Measurements from ENCODE around the gene FAXC. TPM values are rescaled to one million over a fixed set of nuclear protein-coding genes. Genes with fewer than 3 reads are reported as not detected.

FAXC gene
- total RNA-seq, 1 experiment from 2014 or later, result 12.9 TPM

DNA sequence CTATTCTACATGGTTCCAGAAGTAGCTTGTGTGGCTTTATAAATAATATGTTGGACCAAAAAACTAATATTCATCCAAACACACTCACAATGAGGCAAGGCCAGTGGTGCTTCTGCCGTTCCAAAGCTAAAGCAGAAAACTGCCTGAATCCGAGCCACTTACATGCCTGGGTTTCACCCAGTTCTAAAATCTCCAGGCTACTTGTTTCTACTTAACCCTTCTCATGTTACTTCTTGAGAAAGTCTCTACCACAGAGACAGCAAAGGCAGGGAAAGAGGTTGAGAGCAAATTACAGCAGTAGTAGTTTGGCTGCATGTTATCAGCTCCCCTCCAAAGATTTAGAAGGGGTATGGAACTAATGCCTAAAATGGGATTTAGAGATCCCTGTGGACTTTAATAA, 62.0 kb downstream of the FAXC start (continued):
- TF ChIP-seq TEAD1 (CRISPR knock-in tag; IDR thresholded peaks at IDR 0.05) (no peak), OVOL2 (CRISPR knock-in tag; IDR thresholded peaks at IDR 0.05; ENCODE audit: borderline replicate concordance) (no peak), USF1 (CRISPR knock-in tag; IDR thresholded peaks at IDR 0.05) (no peak), ZNF396 (CRISPR knock-in tag; IDR thresholded peaks at IDR 0.05; ENCODE audit: borderline replicate concordance) (no peak), MXD4 (CRISPR knock-in tag; IDR thresholded peaks at IDR 0.05; ENCODE audit: borderline replicate concordance) (no peak), FOXJ3 (CRISPR knock-in tag; IDR thresholded peaks at IDR 0.05; ENCODE audit: borderline replicate concordance) (no peak), JUN (CRISPR knock-in tag; IDR thresholded peaks at IDR 0.05) (no peak), NR1H2 (CRISPR knock-in tag; IDR thresholded peaks at IDR 0.05) (no peak), NFE2L1 (CRISPR knock-in tag; IDR thresholded peaks at IDR 0.05) (no peak)

DNA sequence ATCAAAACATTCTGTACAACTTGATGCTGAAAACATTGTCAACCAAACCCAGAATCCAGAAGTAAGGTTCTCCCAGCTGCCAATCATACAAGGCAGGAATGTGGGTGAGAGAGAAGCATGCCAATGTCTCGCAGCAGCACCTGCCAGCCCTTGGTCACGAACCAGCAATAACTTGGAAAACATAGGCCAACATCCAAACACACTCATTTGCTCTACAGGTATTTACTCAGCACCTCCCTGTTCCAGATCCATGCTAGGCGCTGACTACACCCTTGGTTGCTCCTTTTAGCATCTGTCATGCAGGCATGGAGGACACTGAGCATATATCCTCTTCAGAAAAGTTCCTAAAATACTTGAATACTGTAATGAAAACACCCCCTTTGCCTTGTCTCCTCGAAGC, 63.6 kb downstream of the FAXC start:
- H3K27ac Mint-ChIP-seq, result no peak overlapping the region
- ChIA-PET CTCF (interaction anchor here (1.0 kb wide), 1 partner anchor 44 kb away, joined by 3 read pairs; no protein-coding TSS in a partner anchor), POLR2A (no interaction called here)
- H3K9me3 Mint-ChIP-seq, result no peaks in the 10 kb centered on the region
- no peak for DNase-seq (ENCODE audit: low spot score)
- peaks cover 1% of the 10 kb centered on the region; the same call in 1 of the 2 replicates for H3K36me3 Mint-ChIP-seq
- H3K27me3 Mint-ChIP-seq (ENCODE audit: low read depth), result no peaks in the 10 kb centered on the region
- H3K4me3 Mint-ChIP-seq, result no peak overlapping the region
- H3K4me1 Mint-ChIP-seq, result peaks cover 4% of the 10 kb centered on the region
- TF ChIP-seq, protein P1, sequence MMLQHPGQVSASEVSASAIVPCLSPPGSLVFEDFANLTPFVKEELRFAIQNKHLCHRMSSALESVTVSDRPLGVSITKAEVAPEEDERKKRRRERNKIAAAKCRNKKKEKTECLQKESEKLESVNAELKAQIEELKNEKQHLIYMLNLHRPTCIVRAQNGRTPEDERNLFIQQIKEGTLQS (CRISPR knock-in tag; conservative IDR thresholded peaks at IDR 0.05), result no peak
- TF ChIP-seq FOXJ3 (CRISPR knock-in tag; IDR thresholded peaks at IDR 0.05; ENCODE audit: borderline replicate concordance), result no peak
- no peak for TF ChIP-seq FOXK1 (CRISPR knock-in tag; IDR thresholded peaks at IDR 0.05)
- TF ChIP-seq, protein P2, sequence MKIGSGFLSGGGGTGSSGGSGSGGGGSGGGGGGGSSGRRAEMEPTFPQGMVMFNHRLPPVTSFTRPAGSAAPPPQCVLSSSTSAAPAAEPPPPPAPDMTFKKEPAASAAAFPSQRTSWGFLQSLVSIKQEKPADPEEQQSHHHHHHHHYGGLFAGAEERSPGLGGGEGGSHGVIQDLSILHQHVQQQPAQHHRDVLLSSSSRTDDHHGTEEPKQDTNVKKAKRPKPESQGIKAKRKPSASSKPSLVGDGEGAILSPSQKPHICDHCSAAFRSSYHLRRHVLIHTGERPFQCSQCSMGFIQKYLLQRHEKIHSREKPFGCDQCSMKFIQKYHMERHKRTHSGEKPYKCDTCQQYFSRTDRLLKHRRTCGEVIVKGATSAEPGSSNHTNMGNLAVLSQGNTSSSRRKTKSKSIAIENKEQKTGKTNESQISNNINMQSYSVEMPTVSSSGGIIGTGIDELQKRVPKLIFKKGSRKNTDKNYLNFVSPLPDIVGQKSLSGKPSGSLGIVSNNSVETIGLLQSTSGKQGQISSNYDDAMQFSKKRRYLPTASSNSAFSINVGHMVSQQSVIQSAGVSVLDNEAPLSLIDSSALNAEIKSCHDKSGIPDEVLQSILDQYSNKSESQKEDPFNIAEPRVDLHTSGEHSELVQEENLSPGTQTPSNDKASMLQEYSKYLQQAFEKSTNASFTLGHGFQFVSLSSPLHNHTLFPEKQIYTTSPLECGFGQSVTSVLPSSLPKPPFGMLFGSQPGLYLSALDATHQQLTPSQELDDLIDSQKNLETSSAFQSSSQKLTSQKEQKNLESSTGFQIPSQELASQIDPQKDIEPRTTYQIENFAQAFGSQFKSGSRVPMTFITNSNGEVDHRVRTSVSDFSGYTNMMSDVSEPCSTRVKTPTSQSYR (CRISPR knock-in tag; IDR thresholded peaks at IDR 0.05), result no peak
- TF ChIP-seq, protein P3, sequence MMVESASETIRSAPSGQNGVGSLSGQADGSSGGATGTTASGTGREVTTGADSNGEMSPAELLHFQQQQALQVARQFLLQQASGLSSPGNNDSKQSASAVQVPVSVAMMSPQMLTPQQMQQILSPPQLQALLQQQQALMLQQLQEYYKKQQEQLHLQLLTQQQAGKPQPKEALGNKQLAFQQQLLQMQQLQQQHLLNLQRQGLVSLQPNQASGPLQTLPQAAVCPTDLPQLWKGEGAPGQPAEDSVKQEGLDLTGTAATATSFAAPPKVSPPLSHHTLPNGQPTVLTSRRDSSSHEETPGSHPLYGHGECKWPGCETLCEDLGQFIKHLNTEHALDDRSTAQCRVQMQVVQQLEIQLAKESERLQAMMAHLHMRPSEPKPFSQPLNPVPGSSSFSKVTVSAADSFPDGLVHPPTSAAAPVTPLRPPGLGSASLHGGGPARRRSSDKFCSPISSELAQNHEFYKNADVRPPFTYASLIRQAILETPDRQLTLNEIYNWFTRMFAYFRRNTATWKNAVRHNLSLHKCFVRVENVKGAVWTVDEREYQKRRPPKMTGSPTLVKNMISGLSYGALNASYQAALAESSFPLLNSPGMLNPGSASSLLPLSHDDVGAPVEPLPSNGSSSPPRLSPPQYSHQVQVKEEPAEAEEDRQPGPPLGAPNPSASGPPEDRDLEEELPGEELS (CRISPR knock-in tag; IDR thresholded peaks at IDR 0.05), result no peak
- TF ChIP-seq, protein P4, sequence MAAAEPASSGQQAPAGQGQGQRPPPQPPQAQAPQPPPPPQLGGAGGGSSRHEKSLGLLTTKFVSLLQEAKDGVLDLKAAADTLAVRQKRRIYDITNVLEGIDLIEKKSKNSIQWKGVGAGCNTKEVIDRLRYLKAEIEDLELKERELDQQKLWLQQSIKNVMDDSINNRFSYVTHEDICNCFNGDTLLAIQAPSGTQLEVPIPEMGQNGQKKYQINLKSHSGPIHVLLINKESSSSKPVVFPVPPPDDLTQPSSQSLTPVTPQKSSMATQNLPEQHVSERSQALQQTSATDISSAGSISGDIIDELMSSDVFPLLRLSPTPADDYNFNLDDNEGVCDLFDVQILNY (CRISPR knock-in tag; IDR thresholded peaks at IDR 0.05), result no peak
- no peak for TF ChIP-seq ZNF263 (CRISPR knock-in tag; IDR thresholded peaks at IDR 0.05; ENCODE audit: low read depth)
- no peak for TF ChIP-seq ZNF232 (CRISPR knock-in tag; IDR thresholded peaks at IDR 0.05)
- TF ChIP-seq, protein P5, sequence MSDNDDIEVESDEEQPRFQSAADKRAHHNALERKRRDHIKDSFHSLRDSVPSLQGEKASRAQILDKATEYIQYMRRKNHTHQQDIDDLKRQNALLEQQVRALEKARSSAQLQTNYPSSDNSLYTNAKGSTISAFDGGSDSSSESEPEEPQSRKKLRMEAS (CRISPR knock-in tag; IDR thresholded peaks at IDR 0.05), result no peak
- ATAC-seq, result no peak
